HepG2 (cell line): ENCODE results near the gene COPZ1. TPM values are rescaled to one million over a fixed set of nuclear protein-coding genes. Genes with fewer than 3 reads are reported as not detected.

Experiments used
- FOSL1 ChIP-seq: sonication (generic); formaldehyde crosslinking; IDR thresholded peaks from 2 replicates; pipeline ENCODE4 v1.9.0; 2021; ENCODE audit warnings: missing genetic modification reagents, borderline replicate concordance
- IRX3 ChIP-seq: sonication (generic); formaldehyde crosslinking; IDR thresholded peaks from 2 replicates; pipeline ENCODE4 v1.8.1; 2023; ENCODE audit warnings: mild to moderate bottlenecking, low read depth, missing genetic modification reagents, borderline replicate concordance
- ISX ChIP-seq: sonication (generic); formaldehyde crosslinking; conservative IDR thresholded peaks from 2 replicates; pipeline ENCODE4 v1.5.0; 2020; ENCODE audit warnings: missing genetic modification reagents
- KDM5B ChIP-seq: sonication (generic); formaldehyde crosslinking; IDR thresholded peaks from 2 replicates; pipeline ENCODE4 v1.4.0; 2020; ENCODE audit warnings: missing genetic modification reagents, mild to moderate bottlenecking, borderline replicate concordance
- KLF16 ChIP-seq, 2 experiments: sonication (generic) in 1 of 2; formaldehyde crosslinking in 1 of 2; IDR thresholded peaks; 2 replicates each; pipeline versions ENCODE4 v1.6.1 to v1.8.0; 2016 to 2023; ENCODE audit warnings: missing genetic modification reagents in 2 of 2, missing compliant biosample characterization in 1 of 2
- MIER3 ChIP-seq: IDR thresholded peaks from 2 replicates; pipeline ENCODE4 v1.6.1; 2016; ENCODE audit warnings: missing compliant biosample characterization, borderline replicate concordance
- MTF1 ChIP-seq: sonication (generic); formaldehyde crosslinking; IDR thresholded peaks from 2 replicates; pipeline ENCODE4 v1.5.0; 2020; ENCODE audit warnings: missing genetic modification reagents
- MXD4 ChIP-seq: IDR thresholded peaks from 2 replicates; pipeline ENCODE4 v1.6.1; 2016; ENCODE audit warnings: mild to moderate bottlenecking, missing biosample characterization, missing genetic modification reagents
- NFKBIZ ChIP-seq: IDR thresholded peaks from 2 replicates; pipeline ENCODE4 v1.6.1; 2018; ENCODE audit warnings: missing genetic modification reagents, missing compliant biosample characterization
- NONO ChIP-seq, 2 experiments: fragments of 450-650 bp in 1 of 2; sonication (generic) in 1 of 2; formaldehyde crosslinking in 1 of 2; IDR thresholded peaks in 1 of 2; conservative IDR thresholded peaks in 1 of 2; 2 replicates each; pipeline versions ENCODE4 v1.6.1 to v1.8.0; 2017 to 2022; ENCODE audit warnings: mild to moderate bottlenecking in 1 of 2, missing genetic modification reagents in 1 of 2, moderate library complexity in 1 of 2
- NRL ChIP-seq: sonication (generic); formaldehyde crosslinking; IDR thresholded peaks from 2 replicates; pipeline ENCODE4 v1.5.0; 2020; ENCODE audit warnings: missing genetic modification reagents, mild to moderate bottlenecking, moderate library complexity, borderline replicate concordance
- POGZ ChIP-seq: sonication (generic); formaldehyde crosslinking; IDR thresholded peaks from 2 replicates; pipeline ENCODE4 v1.4.0; 2020; ENCODE audit warnings: mild to moderate bottlenecking, missing genetic modification reagents
- RAD21 ChIP-seq: fragments of 450-650 bp; formaldehyde crosslinking; IDR thresholded peaks from 2 replicates; pipeline ENCODE4 v1.5.0; 2020; ENCODE audit warnings: mild to moderate bottlenecking
- TAF1 ChIP-seq: sonication (generic); formaldehyde crosslinking; IDR thresholded peaks from 2 replicates; pipeline ENCODE4 v1.4.0; 2020; ENCODE audit warnings: missing genetic modification reagents
- TP53 ChIP-seq: sonication (generic); formaldehyde crosslinking; conservative IDR thresholded peaks from 2 replicates; pipeline ENCODE4 v1.4.0; 2020; ENCODE audit warnings: missing genetic modification reagents
- ZFYVE20 ChIP-seq: sonication (generic); formaldehyde crosslinking; IDR thresholded peaks from 2 replicates; pipeline ENCODE4 v1.8.0; 2023; ENCODE audit warnings: low read depth, mild to moderate bottlenecking, moderate library complexity, missing genetic modification reagents, borderline replicate concordance
- ZNF124 ChIP-seq: sonication (generic); formaldehyde crosslinking; IDR thresholded peaks from 2 replicates; pipeline ENCODE4 v1.4.0; 2020; ENCODE audit warnings: missing genetic modification reagents
- ZNF331 ChIP-seq: sonication (generic); formaldehyde crosslinking; IDR thresholded peaks from 2 replicates; pipeline ENCODE4 v1.4.0; 2020; ENCODE audit warnings: missing genetic modification reagents
- ZNF441 ChIP-seq: sonication (generic); formaldehyde crosslinking; IDR thresholded peaks from 2 replicates; pipeline ENCODE4 v1.7.0; 2021; ENCODE audit warnings: missing genetic modification reagents, borderline replicate concordance
- ZNF746 ChIP-seq: sonication (generic); formaldehyde crosslinking; IDR thresholded peaks from 2 replicates; pipeline ENCODE4 v1.8.0; 2022; ENCODE audit warnings: mild to moderate bottlenecking, missing genetic modification reagents
- ZNF891 ChIP-seq: sonication (generic); formaldehyde crosslinking; IDR thresholded peaks from 2 replicates; pipeline ENCODE4 v1.5.0; 2020; ENCODE audit warnings: mild to moderate bottlenecking, missing genetic modification reagents
- polyA plus RNA-seq, 8 experiments: library from polyadenylated mRNA; depleted of rRNA in 3 of 8; stranded (reverse) in 7 of 8; unstranded in 1 of 8; fragments of >200 nt; fragmentation: Illumina TruSeq in 4 of 8; extraction: Trizol in 4 of 8; gene quantifications; 2 replicates each; pipeline versions ENCODE4 v1.2.1 to v1.2.3, GENCODE V29; 2011 to 2016; ENCODE audit warnings: low read depth in 4 of 8, missing spikeins in 1 of 8, mixed read lengths in 1 of 8; ENCODE audit not compliant: insufficient read depth in 1 of 8
- total RNA-seq, 5 experiments: library from RNA; depleted of rRNA; stranded (reverse); fragments of >200 nt; fragmentation: Illumina TruSeq; extraction: Trizol; gene quantifications; 2 replicates each; pipeline ENCODE4 v1.2.3, GENCODE V29; 2016; ENCODE audit warnings: low read depth in 1 of 5
- TF ChIP-seq, protein P1 (sequence below): fragments of 450-650 bp; IDR thresholded peaks from 2 replicates; pipeline ENCODE4 v1.6.1; 2017
- TF ChIP-seq, protein P2 (sequence below): sonication (generic); formaldehyde crosslinking; IDR thresholded peaks from 2 replicates; pipeline ENCODE4 v1.4.0; 2020; ENCODE audit warnings: missing genetic modification reagents, borderline replicate concordance
- TF ChIP-seq, protein P3 (sequence below): sonication (generic); formaldehyde crosslinking; IDR thresholded peaks from 2 replicates; pipeline ENCODE4 v1.8.0; 2022; ENCODE audit warnings: mild to moderate bottlenecking, missing genetic modification reagents

The COPZ1 gene
- total and polyA plus RNA-seq, 2 of the 13 experiments (the other 11 are each of a cell fraction or from before 2014, with no cell fraction given) = 125 to 184 TPM

DNA sequence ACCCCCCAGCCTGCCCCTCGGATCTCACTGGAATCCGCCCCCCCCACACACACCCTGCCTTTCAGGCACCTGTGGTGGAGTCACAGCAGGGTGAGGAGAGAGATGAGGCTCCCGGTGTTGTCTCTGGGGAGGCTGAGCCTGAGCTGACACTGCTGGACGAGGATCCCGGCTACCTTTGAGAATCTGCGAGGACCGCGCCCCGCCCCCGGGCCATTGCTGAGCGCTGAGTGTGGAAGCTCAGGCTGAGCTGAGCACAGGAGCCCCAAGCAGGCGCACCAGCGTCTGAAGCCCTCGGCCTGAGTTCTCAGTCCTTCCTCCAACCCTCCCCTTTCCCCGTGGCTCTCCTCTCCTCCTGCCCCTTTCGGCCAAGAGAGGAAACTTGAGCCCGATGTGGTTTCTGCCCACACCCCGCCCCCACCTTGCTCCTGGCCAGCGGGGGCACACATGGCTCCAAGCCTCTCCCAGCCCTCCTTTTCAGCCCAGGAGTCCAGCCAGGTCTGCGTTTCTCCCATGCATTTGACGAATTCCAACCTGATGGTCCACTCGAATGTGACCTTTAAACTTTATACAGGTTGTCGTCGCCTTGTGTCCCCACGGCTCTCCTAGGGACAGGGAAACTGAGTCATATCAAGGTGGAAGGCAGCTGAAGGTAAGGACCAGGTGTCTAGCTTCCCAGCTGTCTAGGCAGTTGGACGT is 24.1 kb upstream of the COPZ1 start, which contains the start of gene NFE2 (continued):
- TF ChIP-seq, protein P1, sequence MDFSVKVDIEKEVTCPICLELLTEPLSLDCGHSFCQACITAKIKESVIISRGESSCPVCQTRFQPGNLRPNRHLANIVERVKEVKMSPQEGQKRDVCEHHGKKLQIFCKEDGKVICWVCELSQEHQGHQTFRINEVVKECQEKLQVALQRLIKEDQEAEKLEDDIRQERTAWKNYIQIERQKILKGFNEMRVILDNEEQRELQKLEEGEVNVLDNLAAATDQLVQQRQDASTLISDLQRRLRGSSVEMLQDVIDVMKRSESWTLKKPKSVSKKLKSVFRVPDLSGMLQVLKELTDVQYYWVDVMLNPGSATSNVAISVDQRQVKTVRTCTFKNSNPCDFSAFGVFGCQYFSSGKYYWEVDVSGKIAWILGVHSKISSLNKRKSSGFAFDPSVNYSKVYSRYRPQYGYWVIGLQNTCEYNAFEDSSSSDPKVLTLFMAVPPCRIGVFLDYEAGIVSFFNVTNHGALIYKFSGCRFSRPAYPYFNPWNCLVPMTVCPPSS = no peak
- TF ChIP-seq KLF16 (CRISPR knock-in tag; IDR thresholded peaks at IDR 0.05) (no peak), ZNF891 (CRISPR knock-in tag) (no peak), FOSL1 (CRISPR knock-in tag) (no peak), KDM5B (CRISPR knock-in tag) (0 out of 2 replicates have a peak, but pooled peaks have one; percentile 72), TP53 (no peak), ZFYVE20 (no peak), IRX3 (no peak), NRL (CRISPR knock-in tag) (peak; percentile 48; the same call in 1 of the 2 replicates), NFKBIZ (CRISPR knock-in tag) (no peak), ZNF124 (no peak; the same call in 1 of the 2 replicates), POGZ (CRISPR knock-in tag) (no peak), ZNF746 (CRISPR knock-in tag) (no peak; the same call in 1 of the 2 replicates), MXD4 (CRISPR knock-in tag) (0 out of 2 replicates have a peak, but pooled peaks have one; percentile 12), ZNF331 (no peak), NONO (IDR thresholded peaks at IDR 0.05) (no peak), NONO (CRISPR knock-in tag; conservative IDR thresholded peaks at IDR 0.05) (peak; percentile 52), MIER3 (CRISPR knock-in tag) (no peak), ISX (CRISPR knock-in tag) (no peak), ZNF441 (no peak), MTF1 (CRISPR knock-in tag) (no peak), TAF1 (CRISPR knock-in tag) (peak; percentile 54; the same call in 1 of the 2 replicates), RAD21 (CRISPR knock-in tag) (no peak)
- TF ChIP-seq, protein P2, sequence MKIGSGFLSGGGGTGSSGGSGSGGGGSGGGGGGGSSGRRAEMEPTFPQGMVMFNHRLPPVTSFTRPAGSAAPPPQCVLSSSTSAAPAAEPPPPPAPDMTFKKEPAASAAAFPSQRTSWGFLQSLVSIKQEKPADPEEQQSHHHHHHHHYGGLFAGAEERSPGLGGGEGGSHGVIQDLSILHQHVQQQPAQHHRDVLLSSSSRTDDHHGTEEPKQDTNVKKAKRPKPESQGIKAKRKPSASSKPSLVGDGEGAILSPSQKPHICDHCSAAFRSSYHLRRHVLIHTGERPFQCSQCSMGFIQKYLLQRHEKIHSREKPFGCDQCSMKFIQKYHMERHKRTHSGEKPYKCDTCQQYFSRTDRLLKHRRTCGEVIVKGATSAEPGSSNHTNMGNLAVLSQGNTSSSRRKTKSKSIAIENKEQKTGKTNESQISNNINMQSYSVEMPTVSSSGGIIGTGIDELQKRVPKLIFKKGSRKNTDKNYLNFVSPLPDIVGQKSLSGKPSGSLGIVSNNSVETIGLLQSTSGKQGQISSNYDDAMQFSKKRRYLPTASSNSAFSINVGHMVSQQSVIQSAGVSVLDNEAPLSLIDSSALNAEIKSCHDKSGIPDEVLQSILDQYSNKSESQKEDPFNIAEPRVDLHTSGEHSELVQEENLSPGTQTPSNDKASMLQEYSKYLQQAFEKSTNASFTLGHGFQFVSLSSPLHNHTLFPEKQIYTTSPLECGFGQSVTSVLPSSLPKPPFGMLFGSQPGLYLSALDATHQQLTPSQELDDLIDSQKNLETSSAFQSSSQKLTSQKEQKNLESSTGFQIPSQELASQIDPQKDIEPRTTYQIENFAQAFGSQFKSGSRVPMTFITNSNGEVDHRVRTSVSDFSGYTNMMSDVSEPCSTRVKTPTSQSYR (CRISPR knock-in tag) = 0 out of 2 replicates have a peak, but pooled peaks have one; percentile 51
- TF ChIP-seq, protein P3, sequence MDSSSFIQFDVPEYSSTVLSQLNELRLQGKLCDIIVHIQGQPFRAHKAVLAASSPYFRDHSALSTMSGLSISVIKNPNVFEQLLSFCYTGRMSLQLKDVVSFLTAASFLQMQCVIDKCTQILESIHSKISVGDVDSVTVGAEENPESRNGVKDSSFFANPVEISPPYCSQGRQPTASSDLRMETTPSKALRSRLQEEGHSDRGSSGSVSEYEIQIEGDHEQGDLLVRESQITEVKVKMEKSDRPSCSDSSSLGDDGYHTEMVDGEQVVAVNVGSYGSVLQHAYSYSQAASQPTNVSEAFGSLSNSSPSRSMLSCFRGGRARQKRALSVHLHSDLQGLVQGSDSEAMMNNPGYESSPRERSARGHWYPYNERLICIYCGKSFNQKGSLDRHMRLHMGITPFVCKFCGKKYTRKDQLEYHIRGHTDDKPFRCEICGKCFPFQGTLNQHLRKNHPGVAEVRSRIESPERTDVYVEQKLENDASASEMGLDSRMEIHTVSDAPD (CRISPR knock-in tag) = no peak
